UCSD-AML1 (cell line): ENCODE measurements around the gene ST8SIA6.

Experiments
- DNase-seq: peaks from one replicate; lab custom pipeline; 2025; ENCODE audit not compliant: unreplicated experiment; lab: John Stamatoyannopoulos, UW

Gene ST8SIA6

GRCh38 chr10:17387861-17388503 is 66.4 kb downstream of the ST8SIA6 start:
- no peak for DNase-seq

DNA sequence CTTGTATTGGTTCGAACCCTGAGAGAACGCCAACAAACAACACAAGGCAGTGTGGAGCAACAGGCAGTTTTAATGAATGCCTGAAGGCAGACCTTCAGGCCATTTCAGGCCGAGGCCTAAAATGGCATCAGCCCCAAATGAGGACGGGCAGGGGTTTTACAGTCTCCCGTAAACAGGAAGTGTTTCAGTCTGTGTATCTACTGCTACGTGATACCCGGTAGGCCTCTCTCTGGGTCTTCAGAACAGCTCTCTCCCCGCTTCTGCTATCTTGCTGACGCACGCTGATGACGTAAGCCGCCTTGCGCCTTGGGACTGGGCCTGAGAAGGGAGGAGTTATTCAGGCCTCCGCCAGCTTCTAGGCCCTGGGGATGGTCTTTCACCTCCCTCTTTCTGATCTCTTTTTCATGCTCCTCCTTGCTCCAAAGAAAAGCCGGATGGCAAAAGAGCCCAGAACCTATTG is 67.7 kb downstream of the ST8SIA6 start:
- DNase-seq: no peak

GRCh38 chr10:17386021-17386420 is 68.4 kb downstream of the ST8SIA6 start:
- no peak for DNase-seq

GRCh38 chr10:17385066-17385465 is 69.3 kb downstream of the ST8SIA6 start:
- no peak for DNase-seq

GRCh38 chr10:17383801-17384555 is 70.4 kb downstream of the ST8SIA6 start:
- no peak for DNase-seq

- DNase-seq: no peak
These were observed 72.8 kb downstream of the ST8SIA6 start for GRCh38 chr10:17381502-17382142.

- DNase-seq: no peak
These were observed 73.5 kb downstream of the ST8SIA6 start for GRCh38 chr10:17380888-17381287.

DNA sequence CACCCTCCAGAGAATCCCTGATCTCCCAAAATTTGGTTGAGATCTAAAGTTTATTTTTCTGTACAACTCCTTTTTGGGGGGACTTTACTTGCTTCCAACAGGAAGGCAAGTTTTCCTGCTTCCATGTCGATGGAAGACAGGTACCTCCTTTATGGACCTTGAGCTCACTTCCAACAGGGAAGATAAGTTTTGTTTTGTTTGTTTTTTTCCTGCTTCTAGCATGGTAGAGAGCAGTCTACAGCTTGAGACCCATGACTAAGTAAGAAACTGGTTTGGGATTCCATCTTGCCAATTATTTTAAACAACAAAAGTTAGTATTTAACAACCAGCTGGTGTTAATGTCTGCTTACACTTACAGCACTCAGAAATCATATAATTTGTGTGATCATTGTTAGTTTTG is 74.4 kb downstream of the ST8SIA6 start:
- DNase-seq: no peak

- no peak for DNase-seq
These were observed 75.2 kb downstream of the ST8SIA6 start for GRCh38 chr10:17379151-17379690.

DNA sequence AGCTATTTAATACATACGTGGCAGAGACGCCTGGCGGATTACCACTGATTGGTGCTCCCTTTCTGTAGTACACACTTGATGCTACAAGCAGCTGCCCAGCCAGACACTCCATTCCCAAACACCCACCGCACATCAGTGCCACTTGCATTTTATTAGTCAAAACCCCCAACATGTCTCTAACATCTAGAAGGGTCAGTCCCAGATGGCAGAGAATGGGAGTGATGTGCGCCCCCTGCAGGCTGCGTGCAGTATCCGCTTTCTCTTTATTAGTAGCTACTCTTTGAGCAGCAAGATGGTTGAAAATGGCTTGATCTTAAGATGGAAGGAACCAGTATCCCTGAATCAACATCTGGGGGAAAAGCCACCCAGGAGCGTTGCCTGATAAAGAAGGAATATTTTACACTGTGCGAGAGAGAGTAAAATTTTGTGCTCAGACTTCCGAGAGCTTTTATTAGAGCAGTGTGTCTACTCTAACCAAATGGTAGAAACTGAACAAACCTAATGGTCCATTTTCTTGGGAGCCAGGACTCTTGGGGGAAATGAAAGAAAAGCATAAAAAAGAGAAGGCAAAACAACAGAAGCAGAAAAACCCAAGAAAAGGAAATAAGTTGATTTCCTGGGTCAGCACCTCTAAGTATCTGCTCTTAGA is 78.3 kb downstream of the ST8SIA6 start:
- DNase-seq: no peak

DNA sequence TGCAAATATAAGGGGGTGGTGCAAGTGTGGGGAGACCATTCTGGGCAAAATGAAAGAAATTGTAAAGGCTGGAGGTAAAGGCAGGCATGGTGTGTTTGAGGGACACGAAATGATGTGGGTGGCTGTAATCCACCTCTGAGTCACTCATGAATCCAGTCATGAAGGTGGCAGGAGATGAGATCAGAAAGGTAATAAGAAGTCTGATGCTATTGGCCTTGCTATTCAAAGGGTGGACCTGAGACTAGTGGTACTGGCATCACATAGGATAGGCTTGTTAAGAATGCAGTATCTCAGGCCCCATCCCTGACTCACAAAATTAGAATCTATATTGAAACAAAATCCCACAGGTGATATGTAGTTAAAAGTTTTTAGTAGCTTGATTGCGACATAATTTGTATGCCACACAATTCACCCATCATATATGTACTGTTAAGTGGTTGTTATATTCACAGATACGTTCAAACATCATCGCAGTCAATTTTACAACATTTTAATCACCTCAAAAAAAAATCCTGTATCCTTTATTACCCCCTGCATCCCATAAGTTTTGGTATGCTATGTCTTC is 85.6 kb downstream of the ST8SIA6 start:
- no peak for DNase-seq

- DNase-seq: no peak
These were observed 87.7 kb downstream of the ST8SIA6 start for GRCh38 chr10:17366705-17367104.

DNA sequence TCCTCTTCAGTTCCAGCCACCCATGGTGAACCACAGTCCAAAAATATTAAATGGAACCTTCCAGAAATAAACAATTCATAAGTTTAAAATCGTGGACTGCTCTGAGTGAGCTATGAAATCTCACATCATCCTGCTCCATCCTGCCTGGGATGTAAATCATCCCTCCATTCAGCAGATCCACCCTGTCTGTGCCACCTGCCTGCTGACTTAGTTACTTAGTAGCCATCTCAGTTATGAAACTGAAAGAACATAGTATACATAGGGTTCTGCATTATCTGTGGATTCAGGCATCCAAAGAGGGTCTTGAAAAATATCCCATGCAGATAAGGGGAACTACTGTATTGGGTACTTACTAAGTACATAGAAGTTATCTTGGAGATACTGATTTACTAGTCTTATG is 89.0 kb downstream of the ST8SIA6 start:
- no peak for DNase-seq

DNA sequence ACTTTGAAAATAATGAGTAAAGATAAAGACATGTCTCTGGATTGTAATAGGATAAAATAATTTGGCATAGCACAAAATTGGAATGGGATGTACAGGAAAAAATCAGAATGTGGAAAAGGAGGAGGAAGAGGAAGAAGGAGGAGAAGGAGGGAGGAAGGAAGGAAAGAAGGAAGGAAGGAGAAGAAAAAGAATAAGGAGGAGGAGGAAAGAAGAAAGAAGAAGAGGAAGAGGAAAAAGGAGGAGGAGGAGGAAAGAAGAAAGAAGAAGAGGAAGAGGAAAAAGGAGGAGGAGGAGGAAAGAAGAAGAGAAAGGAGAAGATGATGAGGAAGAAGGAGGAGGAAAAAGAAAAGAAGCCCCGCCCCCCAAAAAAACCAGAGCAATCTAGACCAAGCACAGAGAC is 95.9 kb downstream of the ST8SIA6 start:
- no peak for DNase-seq

DNA sequence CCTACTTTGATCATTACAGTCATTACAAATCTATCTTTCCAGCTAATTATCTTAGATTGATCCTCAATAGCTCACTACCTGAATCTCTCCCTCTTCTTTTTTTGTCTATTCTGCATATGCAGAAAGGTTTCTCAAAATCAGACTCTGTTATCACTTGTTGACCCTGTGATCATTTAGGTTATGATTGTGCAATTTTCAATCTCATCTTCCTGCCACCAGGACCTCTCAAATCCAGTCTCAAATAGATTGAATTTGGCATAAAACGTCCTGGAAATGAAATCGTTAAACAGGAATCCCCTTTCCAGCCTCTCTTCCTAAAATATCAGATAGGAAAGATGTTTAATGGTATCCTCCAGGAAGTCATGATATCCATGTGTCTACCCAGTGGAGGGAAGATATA is 96.6 kb downstream of the ST8SIA6 start:
- DNase-seq: no peak

DNA sequence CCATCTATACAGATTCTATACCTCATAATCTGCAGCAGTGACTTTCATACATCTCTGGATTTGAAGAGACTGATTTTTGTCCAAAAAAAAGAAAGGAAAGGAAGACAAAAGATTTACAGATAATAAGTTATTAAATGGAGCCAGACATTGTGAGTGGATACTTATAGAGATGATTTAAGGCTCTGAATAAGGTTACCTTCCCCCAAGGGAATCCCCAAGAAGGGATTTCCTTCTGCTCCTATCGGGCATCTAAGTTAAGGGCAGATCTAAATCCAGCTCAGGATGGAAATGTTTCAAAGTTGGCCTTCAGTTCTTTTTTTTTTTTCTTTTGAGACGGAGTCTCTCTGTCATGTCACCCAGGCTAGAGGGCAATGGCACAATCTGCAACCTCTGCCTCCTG is 97.6 kb downstream of the ST8SIA6 start:
- DNase-seq: no peak

- DNase-seq: no peak
These were observed 99.6 kb downstream of the ST8SIA6 start for GRCh38 chr10:17354781-17355180.

DNA sequence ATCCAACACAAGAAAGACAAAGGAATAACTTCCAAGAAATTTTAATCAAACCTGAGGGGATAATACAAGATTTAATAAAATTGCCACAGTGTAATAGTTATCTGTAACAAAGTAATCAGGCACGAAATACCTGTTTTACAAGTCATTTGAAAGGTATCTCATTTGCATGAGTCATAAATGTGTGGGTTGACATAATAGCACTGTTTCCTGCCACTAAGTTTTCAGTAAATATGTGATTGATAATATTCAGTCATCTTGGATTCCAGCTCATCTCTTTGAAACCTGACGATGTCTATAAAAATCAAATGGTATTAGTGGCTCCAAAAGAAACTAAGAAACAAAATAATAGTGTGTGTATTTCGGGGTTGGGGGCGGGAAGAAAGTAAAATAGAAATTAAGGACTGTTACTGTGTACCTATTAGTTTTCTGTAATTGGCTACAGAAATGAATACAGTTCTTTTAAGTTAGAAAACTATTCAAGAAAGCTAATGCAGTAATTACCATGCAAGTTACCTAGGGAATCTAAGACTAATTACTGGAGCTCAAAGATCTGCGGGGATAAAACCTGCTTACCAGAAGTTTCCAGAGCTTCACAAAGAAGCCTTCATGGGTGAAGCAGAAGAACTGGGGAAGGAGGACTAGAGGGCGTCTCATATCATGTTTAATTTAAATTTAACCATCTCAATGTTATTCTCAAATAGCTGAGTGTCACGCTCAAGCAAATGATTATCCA is 100.7 kb downstream of the ST8SIA6 start:
- no peak for DNase-seq

DNA sequence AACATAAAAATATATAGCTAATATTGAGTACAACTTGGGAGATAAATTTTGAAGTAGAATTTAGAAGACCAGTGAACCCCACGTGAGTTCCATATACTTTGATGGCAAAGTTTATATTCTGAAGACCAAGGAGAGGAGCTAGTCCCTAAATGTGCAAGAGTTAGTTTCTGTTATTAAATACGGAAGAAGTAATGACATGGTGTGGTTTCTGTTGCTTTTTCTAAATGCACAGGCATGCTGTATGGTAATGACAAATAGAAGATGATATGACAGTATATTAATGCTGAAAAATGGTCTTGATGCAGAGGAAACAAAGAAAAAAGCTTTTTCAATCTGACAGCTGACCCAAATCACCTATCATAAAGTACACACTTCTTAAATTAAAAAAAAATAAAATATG is 101.8 kb downstream of the ST8SIA6 start:
- no peak for DNase-seq

DNA sequence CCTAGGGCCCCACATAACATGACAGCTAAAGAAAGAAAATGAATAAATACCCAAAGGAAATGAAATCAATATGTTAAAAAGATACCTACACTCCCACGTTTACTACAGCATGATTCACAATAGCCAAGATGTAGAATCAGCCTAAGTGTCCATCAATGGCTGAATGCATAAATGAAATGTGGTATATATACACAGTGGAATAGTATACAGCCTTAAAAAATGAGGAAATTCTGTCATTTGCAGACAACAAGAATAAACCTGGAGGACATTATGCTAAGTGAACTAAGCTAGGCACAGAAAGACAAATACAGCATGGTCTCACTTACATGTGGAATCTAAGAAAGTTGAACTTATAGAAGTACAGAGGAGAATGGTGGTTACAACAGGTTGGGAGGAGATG is 102.9 kb downstream of the ST8SIA6 start:
- no peak for DNase-seq
